NAMALWA (cell line): ENCODE measurements around the gene POC5.
"Not testable (repeated sequence)": the region's sequence is repeated elsewhere in the genome, so short reads cannot be mapped to it uniquely, and the experiment has no call there.

Experiments
- DNase-seq: peaks from one replicate; pipeline ENCODE4 v3.0.0-alpha.2; 2015; ENCODE audit warnings: low spot score

The POC5 gene, protein sequence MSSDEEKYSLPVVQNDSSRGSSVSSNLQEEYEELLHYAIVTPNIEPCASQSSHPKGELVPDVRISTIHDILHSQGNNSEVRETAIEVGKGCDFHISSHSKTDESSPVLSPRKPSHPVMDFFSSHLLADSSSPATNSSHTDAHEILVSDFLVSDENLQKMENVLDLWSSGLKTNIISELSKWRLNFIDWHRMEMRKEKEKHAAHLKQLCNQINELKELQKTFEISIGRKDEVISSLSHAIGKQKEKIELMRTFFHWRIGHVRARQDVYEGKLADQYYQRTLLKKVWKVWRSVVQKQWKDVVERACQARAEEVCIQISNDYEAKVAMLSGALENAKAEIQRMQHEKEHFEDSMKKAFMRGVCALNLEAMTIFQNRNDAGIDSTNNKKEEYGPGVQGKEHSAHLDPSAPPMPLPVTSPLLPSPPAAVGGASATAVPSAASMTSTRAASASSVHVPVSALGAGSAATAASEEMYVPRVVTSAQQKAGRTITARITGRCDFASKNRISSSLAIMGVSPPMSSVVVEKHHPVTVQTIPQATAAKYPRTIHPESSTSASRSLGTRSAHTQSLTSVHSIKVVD

DNA sequence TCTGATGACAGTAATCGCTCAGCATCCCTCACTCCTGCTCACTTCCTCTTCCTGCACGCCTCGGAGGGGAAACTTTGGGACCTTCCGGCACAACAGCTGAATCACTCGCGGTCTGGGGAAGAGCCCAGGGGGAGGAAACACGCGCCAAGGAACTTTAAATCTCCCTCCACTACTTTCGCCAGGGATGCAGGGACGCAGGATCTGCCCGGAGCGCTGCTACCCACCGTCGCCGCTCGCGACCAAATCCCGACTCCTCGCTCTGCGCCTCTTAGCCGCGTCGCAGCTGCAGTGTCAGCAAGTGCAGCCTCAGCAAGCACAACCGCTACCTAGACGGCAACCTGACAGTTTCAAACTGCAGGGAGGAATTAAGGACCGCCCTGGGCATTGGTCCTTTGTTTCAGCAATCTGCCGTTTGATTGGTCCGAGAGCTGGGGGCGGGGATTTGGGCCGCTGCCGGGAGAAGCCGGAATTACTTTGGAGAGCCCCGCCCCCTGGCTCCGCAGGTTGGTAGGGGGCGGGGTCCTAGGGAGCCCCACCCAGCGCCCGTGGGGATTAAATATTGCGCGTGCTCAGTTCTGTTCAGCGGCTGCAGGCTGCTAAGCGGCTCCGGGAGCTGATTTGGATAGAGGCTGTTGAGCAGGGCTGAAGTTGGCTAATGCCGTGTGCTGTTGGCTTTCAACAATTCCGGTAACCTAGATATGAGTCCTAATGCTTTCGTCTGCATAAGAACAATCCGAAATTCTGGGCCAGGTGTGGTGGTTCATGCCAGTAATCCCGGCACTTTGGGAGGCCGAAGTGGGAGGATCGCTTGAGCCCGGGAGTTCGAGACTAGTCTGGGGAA is at the start of gene POC5:
TSS of gene POC5 (minus strand) at position 356 of the 841 bp plus-strand sequence. CDS start 4,500 bp downstream, outside the sequence.
- DNase-seq = peak; percentile 98

DNA sequence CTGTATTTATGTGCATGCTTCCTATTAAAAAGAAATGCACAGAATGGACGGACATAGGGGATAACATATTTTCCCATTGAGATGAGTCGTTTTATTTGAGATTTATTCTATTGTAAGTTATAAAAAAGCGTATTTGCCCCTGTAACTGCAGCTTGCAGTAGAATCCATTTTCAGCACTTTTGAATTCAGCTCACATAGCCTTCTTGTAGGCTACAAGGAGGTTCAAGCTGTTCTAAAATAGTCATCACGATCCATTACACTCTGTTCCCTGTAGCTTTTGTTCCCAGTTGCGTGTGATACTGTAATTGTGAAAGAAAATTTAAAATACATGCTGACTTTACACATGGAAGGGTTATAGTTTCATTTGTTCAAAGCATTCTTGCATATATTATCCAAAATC is 40.9 kb upstream of the POC5 start:
- DNase-seq = no peak

DNA sequence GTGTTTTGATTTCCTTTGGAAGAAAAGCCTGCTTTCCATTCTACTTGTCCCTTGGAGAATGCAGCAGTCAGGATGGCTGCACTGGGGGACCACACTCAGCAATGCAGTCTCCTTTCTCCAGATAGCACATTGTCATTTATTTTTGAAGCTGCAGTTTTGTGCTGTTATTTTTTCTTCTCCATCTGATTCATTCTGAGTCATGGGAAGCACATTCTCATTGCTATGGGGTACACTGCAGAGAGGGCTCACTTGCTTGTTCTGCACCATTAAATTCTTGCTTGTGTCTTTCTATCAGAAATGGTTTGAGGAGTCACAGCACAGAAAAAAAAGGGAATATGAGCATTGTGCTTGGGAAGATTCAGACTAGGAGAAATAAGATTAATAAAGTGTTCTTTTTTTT is 39.7 kb upstream of the POC5 start:
- DNase-seq = no peak

DNA sequence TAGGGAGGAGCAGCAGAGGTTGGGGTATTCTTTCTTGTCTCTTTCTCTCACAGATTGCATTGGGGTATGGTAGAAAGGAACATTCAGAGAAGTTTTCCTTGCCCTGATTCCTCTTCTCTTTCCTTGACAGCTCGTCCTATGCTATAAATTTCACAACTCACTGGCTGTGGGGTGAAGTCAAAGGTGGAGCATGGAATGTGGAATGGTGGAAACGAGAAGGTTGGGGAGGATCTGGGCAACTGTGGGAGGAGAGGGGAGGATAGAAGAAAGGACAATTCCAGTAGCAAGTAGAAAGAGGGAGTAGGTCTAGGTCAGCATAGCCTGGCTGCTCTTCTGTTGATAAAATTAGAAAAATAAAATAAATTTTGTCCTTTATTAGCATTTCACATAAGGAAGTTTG is 39.0 kb upstream of the POC5 start:
- DNase-seq = no peak

DNA sequence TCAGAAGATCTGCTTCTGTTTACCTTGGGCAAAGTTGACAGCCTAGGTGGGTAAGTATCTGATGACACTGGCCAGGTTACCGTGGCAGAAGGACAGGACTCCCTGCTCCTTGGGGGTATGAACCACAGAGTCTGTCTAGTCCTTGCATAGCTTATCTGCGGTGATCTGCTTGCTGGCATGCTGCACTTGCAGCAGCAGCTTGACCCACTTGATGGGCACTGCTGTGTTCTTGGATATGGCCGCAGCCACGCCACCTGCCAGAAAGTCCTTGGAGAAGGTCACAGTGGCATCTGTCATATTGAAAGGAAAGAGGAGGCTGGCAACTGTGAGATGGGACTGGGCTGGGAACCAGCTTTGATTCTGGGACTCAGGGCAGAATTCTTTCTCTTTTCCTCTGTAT is 35.9 kb upstream of the POC5 start:
- DNase-seq = no peak

DNA sequence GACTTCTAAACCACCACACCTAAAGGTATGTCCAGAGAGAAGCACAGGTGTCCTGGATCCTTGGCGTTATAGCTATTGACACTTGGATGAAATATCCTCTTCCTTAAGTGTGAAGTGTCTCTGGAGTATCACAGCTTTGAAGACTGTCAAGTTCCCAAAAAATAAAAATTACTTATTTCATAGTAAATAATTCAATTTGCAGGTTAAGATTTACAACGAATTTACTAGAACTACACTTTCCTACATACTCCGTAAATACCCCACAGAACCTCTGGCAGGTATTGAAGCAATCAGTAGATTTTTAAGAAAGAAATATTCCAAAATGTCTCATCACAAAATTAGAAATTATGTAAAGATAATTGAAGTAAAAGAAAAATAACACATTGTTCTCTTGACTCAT is 27.1 kb upstream of the POC5 start:
- no peak for DNase-seq

DNA sequence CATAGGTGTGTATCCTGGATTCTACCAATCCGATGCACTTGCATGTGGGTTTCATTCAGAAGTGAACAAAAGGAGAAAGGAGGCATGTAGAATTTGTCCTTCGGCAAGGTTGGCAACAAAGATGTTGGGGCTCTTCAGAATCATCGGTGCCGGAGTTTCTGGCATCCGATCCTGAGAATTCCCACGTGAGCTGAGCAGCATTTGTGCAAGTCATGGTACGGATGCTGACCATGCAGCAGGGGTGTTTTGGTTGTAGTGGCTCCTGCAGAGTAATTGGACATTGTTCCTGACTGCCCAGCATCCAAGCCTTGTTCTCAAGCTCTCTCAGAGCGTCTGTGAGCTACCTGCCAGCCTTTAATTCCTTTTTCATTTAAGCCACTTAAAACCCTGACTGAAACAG is 19.0 kb upstream of the POC5 start:
- DNase-seq = no peak

DNA sequence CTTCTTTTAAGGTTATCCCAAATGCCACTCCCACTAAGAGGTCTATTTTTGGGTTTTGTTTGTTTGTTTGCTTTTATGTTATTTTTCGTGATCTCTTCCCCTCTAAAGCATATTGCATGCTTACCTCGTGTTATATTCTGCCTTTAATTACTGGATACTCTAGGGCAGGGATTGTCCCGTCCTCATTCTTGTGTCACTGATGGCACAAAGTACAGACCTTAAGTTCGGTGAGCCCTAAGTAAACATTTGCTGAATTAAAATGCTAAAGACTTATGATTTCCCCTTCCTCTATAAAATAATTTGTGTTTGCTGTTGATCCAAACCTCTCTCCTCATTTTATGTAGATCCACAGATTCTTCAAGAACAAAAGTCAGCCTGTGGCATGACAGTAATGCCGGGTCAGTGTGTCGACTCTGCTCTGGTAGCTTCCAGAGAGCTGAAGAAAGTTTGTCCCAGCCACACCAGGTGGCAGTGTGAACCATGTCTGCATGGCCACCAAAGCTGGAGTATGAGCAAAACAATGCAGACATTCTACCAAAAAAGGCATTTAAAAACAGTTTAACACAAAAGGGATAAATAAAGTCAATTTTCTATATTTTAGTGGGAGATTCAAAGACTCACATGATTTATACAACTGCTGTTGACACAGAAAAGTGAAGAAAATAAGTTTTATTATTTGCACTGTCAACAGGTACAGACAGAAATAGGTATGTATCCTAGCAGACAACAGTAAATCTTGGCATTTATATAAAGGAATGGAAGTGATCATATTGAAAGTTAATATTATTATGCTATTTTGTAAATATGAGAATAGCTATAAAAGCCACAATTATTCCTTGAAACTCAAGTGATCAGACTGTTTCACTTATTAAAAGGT is 17.9 kb upstream of the POC5 start:
- peak; percentile 60 for DNase-seq

DNA sequence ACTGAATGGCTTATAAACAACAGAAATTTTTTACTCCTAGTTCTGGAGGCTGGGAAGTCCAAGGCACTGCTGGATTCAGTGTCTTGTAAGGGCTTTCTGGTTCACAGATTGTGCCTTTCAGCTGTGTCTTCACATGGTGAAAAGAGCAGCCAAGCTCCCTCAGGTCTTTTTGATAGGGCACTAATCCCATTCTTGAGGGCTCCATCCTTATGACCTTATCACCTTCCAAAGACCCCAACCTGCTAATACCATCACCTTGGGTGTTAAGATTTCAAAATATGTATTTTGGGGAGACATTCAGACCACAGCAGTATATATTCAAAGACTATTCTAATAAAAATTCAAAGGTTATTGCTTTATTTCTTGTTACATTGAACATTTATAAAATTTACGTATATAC is 16.5 kb upstream of the POC5 start:
- no peak for DNase-seq

DNA sequence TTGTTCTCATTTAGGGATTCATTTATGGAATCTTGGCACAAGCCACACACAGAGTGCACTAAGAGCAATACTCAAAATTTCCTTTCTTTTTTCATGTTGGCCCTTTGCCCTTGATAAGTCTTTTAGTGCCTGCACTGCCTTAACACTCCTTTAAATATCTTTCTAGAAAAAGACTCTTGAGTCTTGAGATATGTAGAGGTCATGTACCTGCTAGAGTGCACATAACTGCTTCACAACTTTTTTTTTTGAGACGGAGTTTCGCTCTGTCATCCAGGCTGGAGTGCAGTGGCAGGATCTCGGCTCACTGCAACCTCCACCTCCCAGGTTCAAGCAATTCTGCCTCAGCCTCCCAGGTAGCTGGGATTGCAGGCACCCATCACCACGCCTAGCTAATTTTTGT is 14.3 kb upstream of the POC5 start:
- DNase-seq = not testable (repeated sequence)

DNA sequence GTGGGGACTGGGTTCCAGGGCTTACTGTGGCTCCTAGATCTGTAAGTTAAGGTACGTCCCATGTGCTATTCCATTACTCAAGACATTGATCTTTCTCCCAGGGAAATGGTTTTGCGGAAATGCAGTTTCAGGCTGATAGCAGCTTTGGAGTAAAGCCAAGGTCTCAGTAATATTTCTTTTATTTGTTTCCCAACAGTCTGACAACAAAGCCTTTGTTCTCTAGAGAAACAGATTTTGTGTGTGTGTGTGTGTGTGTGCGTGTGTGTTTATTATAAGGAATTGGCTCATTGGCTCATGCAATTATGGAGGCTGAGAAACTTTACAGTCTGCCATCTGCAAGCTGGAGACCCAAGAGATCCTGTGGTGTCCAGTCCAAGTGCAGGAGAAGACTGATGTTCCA is 12.1 kb upstream of the POC5 start:
- DNase-seq = no peak

DNA sequence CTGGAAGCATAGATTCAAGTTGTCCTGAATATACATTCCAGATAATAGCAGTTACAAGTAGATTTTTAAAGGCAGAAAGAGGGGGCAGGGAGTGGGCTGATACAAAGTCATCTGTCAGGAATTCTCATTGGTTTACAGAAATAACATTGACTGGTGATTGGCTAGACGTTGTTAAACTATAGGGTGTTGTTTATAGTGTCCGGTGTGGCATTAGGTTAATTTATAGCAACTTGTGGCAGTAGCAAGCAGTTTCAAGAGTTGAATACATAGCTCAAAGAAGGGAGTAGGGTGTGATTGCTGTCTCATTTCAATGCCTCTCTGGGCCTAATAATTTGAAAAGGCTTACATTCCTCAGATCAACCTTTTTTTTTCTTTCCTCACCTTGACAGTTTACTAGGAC is 10.7 kb upstream of the POC5 start:
- DNase-seq = no peak

DNA sequence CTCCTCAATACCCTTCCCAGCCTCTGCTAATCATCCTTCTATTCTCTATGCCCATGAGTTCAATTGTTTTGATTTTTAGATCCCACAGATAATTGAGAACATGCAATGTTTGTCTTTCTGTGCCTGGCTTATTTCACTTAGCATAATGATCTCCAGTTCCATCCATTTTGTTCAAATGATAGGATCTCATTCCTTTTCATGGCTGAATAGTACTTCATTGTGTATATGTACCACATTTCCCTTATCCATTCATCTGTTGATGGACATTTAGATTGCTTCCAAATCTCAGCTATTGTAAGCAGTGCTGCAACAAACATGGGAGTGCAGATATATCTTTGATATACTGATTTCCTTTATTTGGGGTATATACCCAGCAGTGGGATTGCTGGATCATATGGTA is 9.0 kb upstream of the POC5 start:
- not testable (repeated sequence) for DNase-seq

DNA sequence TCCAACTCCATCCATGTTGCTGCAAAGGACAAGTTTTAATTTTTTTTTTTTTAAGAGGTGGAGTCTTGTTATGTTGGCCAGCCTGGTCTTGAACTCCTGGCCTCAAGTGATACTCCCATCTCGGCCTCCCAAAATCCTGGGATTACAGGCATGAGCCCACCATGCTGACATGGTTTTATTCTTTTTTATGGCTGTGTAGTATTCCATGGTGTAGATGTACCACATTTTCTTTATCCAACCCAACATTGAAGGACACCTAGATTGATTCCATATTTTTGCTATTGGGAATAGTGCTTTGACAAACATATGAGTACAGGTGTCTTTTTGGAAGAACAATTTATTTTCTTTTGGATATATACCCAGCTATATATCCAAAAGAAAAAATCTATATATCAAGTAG is 6.1 kb upstream of the POC5 start:
- DNase-seq = no peak

DNA sequence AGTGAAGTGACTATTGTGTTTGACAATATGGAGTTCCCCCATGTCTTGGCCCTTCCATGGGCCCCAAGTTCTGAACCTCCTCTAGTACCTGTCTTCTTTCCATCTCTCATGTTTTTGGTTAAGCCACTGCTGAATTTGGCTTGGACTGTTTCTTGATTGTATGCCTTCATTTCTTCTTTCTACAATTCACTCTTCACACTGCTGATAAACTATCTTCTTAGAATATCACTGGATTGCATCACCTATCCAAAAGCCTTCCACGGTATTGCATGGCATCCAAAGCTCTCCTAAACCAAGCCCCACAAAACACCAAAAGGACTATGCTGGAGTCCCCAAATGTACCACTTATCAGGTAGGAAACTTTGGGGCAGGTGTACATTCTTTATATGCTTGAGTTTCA is 4.3 kb upstream of the POC5 start:
- DNase-seq = no peak

DNA sequence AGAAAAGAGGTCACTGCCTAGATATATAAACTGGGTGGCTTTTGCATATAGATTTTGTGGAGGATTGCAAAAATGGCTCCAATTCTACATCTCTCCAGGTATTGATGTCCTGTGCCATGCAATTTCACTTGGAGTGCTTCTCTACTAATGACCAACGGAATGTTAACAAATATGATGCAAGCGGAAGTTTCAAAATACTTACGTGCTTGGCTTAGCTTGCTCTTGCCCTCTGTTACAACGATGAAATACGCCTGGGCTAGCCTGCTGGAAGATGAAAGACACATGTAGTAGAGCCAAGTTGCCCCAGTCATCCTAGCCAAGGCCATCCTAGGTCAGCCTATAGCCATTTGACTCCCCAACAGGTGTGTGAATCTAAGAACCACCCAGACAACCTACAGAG is 3.6 kb upstream of the POC5 start:
- DNase-seq = no peak

DNA sequence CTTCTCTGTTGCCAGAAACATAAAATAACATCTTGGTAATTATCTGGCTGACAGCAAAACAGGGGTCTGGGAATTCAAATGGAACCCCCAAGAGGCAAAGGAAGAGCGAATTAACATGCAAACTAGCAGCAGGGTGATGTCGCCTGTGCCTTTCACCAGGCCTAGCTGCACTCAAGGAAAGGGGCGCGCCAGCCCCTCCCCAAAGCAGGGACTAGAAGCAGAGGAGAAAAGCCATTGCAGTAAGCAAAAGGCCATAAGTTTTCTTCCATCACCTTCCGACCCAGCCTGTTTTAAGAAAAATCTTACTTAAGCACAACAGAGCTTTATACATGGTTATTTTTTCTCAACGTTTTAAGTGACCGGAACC is 539 bp downstream of the POC5 start:
- DNase-seq = no peak

DNA sequence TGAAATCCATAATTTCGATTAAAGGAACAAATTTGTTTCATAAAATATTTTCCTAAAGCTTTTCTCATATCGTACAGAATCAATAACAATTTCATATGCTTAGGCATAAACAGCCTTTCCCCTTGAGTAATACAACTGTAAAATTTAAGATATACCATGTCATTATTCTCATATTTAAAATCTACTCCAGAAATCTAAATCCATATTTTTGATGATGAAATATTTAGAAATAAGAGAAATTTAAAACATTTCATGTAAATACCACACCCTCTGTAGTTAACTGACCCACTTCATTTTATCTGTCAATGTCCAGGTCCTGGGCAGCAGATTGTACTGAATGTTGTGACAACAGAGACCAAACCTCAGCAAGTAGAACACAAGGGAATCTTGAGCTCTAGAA is 5.1 kb downstream of the POC5 start:
- no peak for DNase-seq

DNA sequence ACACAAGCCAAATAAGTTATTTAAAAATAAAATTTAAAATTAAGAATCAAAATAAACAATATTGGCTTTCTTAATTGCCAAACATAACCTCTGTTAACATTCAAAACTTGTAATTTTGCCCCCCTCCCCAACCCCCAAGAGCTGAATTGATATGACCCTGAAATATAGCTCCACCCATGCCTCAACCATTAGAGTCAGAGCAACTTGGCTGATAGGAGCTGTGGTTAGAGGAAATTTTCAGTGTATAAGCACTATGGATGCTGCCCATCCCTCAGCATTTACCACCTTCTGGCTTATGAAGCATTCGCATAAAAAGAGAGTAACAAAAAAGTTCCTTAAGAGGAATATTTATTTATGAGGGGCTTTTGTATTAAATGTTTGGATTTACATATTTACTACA is 6.1 kb downstream of the POC5 start:
- DNase-seq = no peak

DNA sequence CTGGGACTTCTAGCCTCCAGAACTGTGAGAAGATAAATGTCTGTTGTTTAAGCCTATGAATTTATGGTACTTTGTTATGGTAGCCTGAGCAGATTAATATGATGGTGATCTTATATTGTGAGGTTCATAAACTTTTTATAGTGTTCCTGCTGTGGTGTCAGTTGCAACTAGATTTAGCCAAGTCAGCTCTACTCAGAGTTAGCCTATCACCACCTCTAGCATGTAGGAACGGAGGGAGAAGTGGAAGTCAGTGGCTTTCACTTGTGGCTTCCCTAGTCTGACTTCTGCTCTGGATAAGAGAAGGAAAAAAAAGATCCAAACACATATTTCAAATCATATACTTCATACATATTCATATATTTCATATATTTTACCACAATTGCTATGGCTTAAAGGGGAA is 6.6 kb downstream of the POC5 start:
- no peak for DNase-seq

DNA sequence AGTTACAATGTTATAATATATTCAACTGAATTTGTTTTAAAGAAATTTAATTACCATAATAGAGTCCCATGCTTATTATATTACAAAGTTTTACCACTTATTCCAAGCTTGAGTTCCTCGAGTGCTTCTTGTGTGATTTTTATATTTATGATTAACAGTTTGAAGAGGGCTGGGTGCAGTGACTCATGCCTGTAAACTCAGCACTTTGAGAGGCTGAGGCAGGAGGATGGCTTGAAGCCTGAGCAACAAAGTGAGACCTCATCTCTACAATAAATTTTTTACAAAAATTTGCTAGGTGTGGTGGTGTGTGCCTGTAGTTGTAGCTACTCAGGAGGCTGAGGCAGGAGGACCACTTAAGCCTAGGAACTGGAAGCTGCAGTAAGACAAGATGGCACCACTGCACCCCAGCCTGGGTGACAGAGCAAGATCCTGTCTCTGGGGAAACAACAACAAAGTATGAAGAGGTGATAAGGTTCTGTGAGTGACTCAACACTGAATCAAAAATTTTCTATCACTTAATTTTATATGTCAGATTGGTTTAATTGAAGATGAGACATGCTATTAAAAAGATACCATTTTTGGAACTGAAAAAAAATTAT is 9.2 kb downstream of the POC5 start:
- no peak for DNase-seq

DNA sequence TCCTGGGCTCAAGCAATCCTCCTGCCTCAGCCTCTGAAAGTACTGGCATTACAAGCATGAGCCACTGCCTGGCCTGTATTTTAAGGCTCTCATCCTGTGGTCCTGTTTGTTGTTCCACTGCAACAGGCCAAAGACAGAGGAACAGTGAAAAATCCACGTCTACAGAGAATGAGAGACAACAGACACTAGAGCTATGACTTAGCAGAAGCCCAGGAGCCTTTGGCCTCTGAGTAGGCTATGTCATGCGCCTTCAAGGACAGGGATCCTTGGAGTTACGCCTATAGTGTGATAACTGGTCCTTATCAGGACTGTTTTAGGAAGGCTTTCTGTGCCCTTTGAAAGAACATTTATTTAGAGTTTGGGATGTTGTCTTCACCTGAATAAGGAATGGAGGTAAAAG is 10.5 kb downstream of the POC5 start:
- DNase-seq = no peak
